Fibroblast of lung (primary cell): Measurements from ENCODE around the gene ZBTB16. TPM values are rescaled to one million over a fixed set of nuclear protein-coding genes. Genes with fewer than 3 reads are reported as not detected.

Experiments used
- DNase-seq, 2 donors: peaks; one replicate each; pipeline versions ENCODE4 v3.0.0 to v3.0.0-alpha.2; 2010; ENCODE audit warnings: low read depth in 2 of 2
- H2AFZ ChIP-seq: 2 replicates; pipeline ENCODE4 v1.5.1; 2012; ENCODE audit warnings: low read length, control low read depth, inconsistent platforms
- H3K27ac ChIP-seq: 2 replicates; pipeline ENCODE4 v1.5.1; 2011; ENCODE audit warnings: low read length, control low read depth; ENCODE audit not compliant: insufficient read depth
- H3K27me3 ChIP-seq: 2 replicates; pipeline ENCODE4 v1.5.1; 2011; ENCODE audit warnings: mild to moderate bottlenecking, low read length; ENCODE audit not compliant: control insufficient read depth, insufficient read depth
- H3K36me3 ChIP-seq: 2 replicates; pipeline ENCODE4 v1.5.1; 2011; ENCODE audit warnings: low read length; ENCODE audit not compliant: control insufficient read depth, insufficient read depth
- H3K4me1 ChIP-seq: 2 replicates; pipeline ENCODE4 v1.5.1; 2011; ENCODE audit warnings: low read length; ENCODE audit not compliant: control insufficient read depth, insufficient read depth; ENCODE audit errors: extremely low read depth
- H3K4me2 ChIP-seq: 2 replicates; pipeline ENCODE4 v1.5.1; 2011; ENCODE audit warnings: low read length, control low read depth; ENCODE audit not compliant: insufficient read depth; ENCODE audit errors: extremely low read depth
- H3K4me3 ChIP-seq, 4 experiments: fragments of 200-600 bp in 1 of 4; sonication (generic) in 1 of 4; replicated peaks in 1 of 4; 2 replicates each; pipeline ENCODE4 v1.5.1; 2011 to 2016; ENCODE audit warnings: low read length in 4 of 4, low read depth in 3 of 4, mild to moderate bottlenecking in 3 of 4, control low read depth in 2 of 4, inconsistent platforms in 1 of 4, mixed read lengths in 1 of 4; ENCODE audit not compliant: insufficient read depth in 1 of 4; ENCODE audit errors: control extremely low read depth in 1 of 4
- H3K79me2 ChIP-seq: 2 replicates; pipeline ENCODE4 v1.5.1; 2012; ENCODE audit warnings: mild to moderate bottlenecking, low read length, inconsistent platforms; ENCODE audit not compliant: control insufficient read depth, insufficient read depth
- H3K9ac ChIP-seq: 2 replicates; pipeline ENCODE4 v1.5.1; 2011; ENCODE audit warnings: mild to moderate bottlenecking, low read length, control low read depth; ENCODE audit not compliant: insufficient read depth
- H3K9me3 ChIP-seq: 2 replicates; pipeline ENCODE4 v1.5.1; 2012; ENCODE audit warnings: low read depth, low read length; ENCODE audit not compliant: control insufficient read depth, insufficient read depth
- H4K20me1 ChIP-seq: 2 replicates; pipeline ENCODE4 v1.5.1; 2011; ENCODE audit warnings: low read length; ENCODE audit not compliant: control insufficient read depth, insufficient read depth; ENCODE audit errors: extremely low read depth
- CTCF ChIP-seq, 2 donors: IDR thresholded peaks in 1 of 2; conservative IDR thresholded peaks in 1 of 2; 1 replicate in 1 of 2; 2 replicates in 1 of 2; pipeline ENCODE4 v1.5.1; 2011 to 2012; ENCODE audit warnings: low read length in 2 of 2, control low read depth in 1 of 2, inconsistent platforms in 1 of 2, low read depth in 1 of 2, mild to moderate bottlenecking in 1 of 2
- EZH2 ChIP-seq: IDR thresholded peaks from 2 replicates; pipeline ENCODE4 v1.5.1; 2012; ENCODE audit warnings: low read length, control low read depth, mild to moderate bottlenecking; ENCODE audit errors: missing control alignments
- polyA plus RNA-seq, 2 donors: library from polyadenylated mRNA; depleted of rRNA in 1 of 2; stranded (reverse) in 1 of 2; unstranded in 1 of 2; fragments of >200 nt; gene quantifications; 2 replicates each; pipeline ENCODE4 v1.2.1, GENCODE V29; 2011 to 2012; ENCODE audit warnings: missing spikeins in 1 of 2
- total RNA-seq: library from RNA; depleted of rRNA; stranded (reverse); fragments of >200 nt; gene quantifications from 2 replicates; pipeline ENCODE4 v1.2.1, GENCODE V29; 2014

ZBTB16 gene
- total and polyA plus RNA-seq, 2 donors (not counting 1 experiment from before 2014, with no cell fraction given) = not detected

- Histone ChIP-seq H3K9ac (no peak overlapping the region), H3K27me3 (peaks cover 38% of the 10 kb centered on the region)
- TF ChIP-seq CTCF (conservative IDR thresholded peaks at IDR 0.05 in 1 of 2, IDR thresholded peaks at IDR 0.05 in 1 of 2; ENCODE audit: low read depth in 1 of 2, low read length in 2 of 2) = no peak
These were observed 106.9 kb downstream of the ZBTB16 start for GRCh38 chr11:114166362-114166761.

GRCh38 chr11:114166897-114167323, 107.4 kb downstream of the ZBTB16 start:
- H3K4me2 ChIP-seq = peak overlapping the region; percentile 46
- H3K27me3 ChIP-seq = peaks cover 33% of the 10 kb centered on the region
- H3K36me3 ChIP-seq = no peaks in the 10 kb centered on the region
- peak; percentile 84 to 98 for DNase-seq
- peaks cover 11% of the 10 kb centered on the region for H3K4me1 ChIP-seq
- H2AFZ ChIP-seq = no peak overlapping the region
- TF ChIP-seq EZH2 (no peak), CTCF (conservative IDR thresholded peaks at IDR 0.05 in 1 of 2, IDR thresholded peaks at IDR 0.05 in 1 of 2; ENCODE audit: low read depth in 1 of 2, low read length in 2 of 2) (no peak)
- no peak overlapping the region for H3K9ac ChIP-seq
- H3K9me3 ChIP-seq = no peaks in the 10 kb centered on the region
- no peak overlapping the region for H3K4me3 ChIP-seq
- H3K79me2 ChIP-seq = no peaks in the 10 kb centered on the region
- H4K20me1 ChIP-seq = no peaks in the 10 kb centered on the region
- no peak overlapping the region for H3K27ac ChIP-seq

More at GRCh38 chr11:114166362-114166761, 106.9 kb downstream of the ZBTB16 start:
- H3K4me1 ChIP-seq = peaks cover 11% of the 10 kb centered on the region
- H2AFZ ChIP-seq = no peak overlapping the region
- H3K4me3 ChIP-seq = no peak overlapping the region
- no peaks in the 10 kb centered on the region for H3K79me2 ChIP-seq
- no peaks in the 10 kb centered on the region for H4K20me1 ChIP-seq
- DNase-seq = no peak
- no peaks in the 10 kb centered on the region for H3K36me3 ChIP-seq
- no peak overlapping the region for H3K4me2 ChIP-seq
- no peaks in the 10 kb centered on the region for H3K9me3 ChIP-seq
- no peak overlapping the region for H3K27ac ChIP-seq

GRCh38 chr11:114167355-114167754, 107.8 kb downstream of the ZBTB16 start:
- no peak overlapping the region for H3K4me3 ChIP-seq
- TF ChIP-seq EZH2 = no peak
- TF ChIP-seq CTCF (conservative IDR thresholded peaks at IDR 0.05 in 1 of 2, IDR thresholded peaks at IDR 0.05 in 1 of 2; ENCODE audit: low read depth in 1 of 2, low read length in 2 of 2) = no peak
- H2AFZ ChIP-seq = no peak overlapping the region
- H3K4me1 ChIP-seq = peaks cover 8% of the 10 kb centered on the region
- no peaks in the 10 kb centered on the region for H3K9me3 ChIP-seq
- no peaks in the 10 kb centered on the region for H3K36me3 ChIP-seq
- H3K9ac ChIP-seq = no peak overlapping the region
- H4K20me1 ChIP-seq = no peaks in the 10 kb centered on the region
- no peak overlapping the region for H3K27ac ChIP-seq
- DNase-seq = peak in 1 of 2 donors; percentile 44
- peaks cover 32% of the 10 kb centered on the region for H3K27me3 ChIP-seq
- H3K79me2 ChIP-seq = no peaks in the 10 kb centered on the region
- H3K4me2 ChIP-seq = no peak overlapping the region
